HepG2 (cell line): ENCODE measurements around the gene PLA2G4F. TPM values are rescaled to one million over a fixed set of nuclear protein-coding genes. Genes with fewer than 3 reads are reported as not detected.

Experiments
- ATAC-seq: fragments of 200-7000 bp; cut with Tn5 transposase; 3 replicates; pipeline ENCODE4 v1.9.1; 2020; ENCODE audit warnings: mild to moderate bottlenecking, moderate library complexity
- BruUV-seq: library from RNA; stranded (reverse); fragments of 400-500 nt; replicated peaks from 2 replicates; lab custom pipeline; 2021; lab: Mats Ljungman, UMichigan
- CTCF ChIA-PET: fragments of 300-600 bp; formaldehyde crosslinking; extraction: SDS; loops from one replicate; lab custom pipeline; 2021; ENCODE audit warnings: low total read pairs, inconsistent platforms, low intra/inter-chr PET ratio; lab: Yijun Ruan, JAX
- POLR2A ChIA-PET: fragments of 350-600 bp; sonication (Branson Sonifier 250); formaldehyde crosslinking; loops from one replicate; lab custom pipeline; 2020; ENCODE audit warnings: antibody characterized with exemption, inconsistent platforms; lab: Yijun Ruan, JAX
- DNase-seq: peaks from one replicate; pipeline ENCODE4 v3.0.0-alpha.2; 2015; ENCODE audit warnings: low spot score
- FAIRE-seq: peaks from 3 replicates; lab custom pipeline; 2011; peaks lifted over from hg19 to GRCh38; lab: Jason Lieb, UNC
- H2AFZ ChIP-seq: one replicate; pipeline ENCODE4 v1.6.1; 2011; ENCODE audit warnings: low read length, inconsistent platforms
- H3K27ac ChIP-seq: fragments of 300-600 bp; 3 replicates; pipeline ENCODE4 v1.8.0; 2011; ENCODE audit warnings: mixed run types, mild to moderate bottlenecking, mixed read lengths, low read length, inconsistent platforms; ENCODE audit not compliant: insufficient read depth; ENCODE audit errors: extremely low read length
- H3K27me3 ChIP-seq, 2 experiments: fragments of 200-600 bp in 1 of 2; 2 replicates in 1 of 2; 3 replicates in 1 of 2; pipeline versions ENCODE4 v1.6.0 to v1.8.0; 2011; ENCODE audit warnings: low read length in 2 of 2, mild to moderate bottlenecking in 2 of 2, moderate library complexity in 2 of 2, inconsistent platforms in 1 of 2; ENCODE audit not compliant: insufficient read depth in 2 of 2, control insufficient read depth in 1 of 2
- H3K36me3 ChIP-seq, 2 experiments: fragments of 200-600 bp in 1 of 2; replicated peaks in 1 of 2; 2 replicates in 1 of 2; 3 replicates in 1 of 2; pipeline versions ENCODE4 v1.5.1 to v1.8.0; 2011; ENCODE audit warnings: low read length in 2 of 2, inconsistent platforms in 1 of 2; ENCODE audit not compliant: insufficient read depth in 2 of 2, control insufficient read depth in 1 of 2
- H3K4me1 ChIP-seq: 2 replicates; pipeline ENCODE4 v1.5.1; 2012; ENCODE audit warnings: low read length, inconsistent platforms; ENCODE audit not compliant: insufficient read depth
- H3K4me2 ChIP-seq: 2 replicates; pipeline ENCODE4 v1.6.0; 2011; ENCODE audit warnings: low read depth, low read length, inconsistent platforms
- H3K4me3 ChIP-seq, 3 experiments: fragments of 200-600 bp in 1 of 3; sonication (generic), shearing (Covaris generic) in 1 of 3; replicated peaks in 1 of 3; 2 replicates each; pipeline ENCODE4 v1.5.1; 2011 to 2016; ENCODE audit warnings: low read length in 3 of 3, inconsistent platforms in 2 of 3, low read depth in 2 of 3, mild to moderate bottlenecking in 2 of 3, control low read depth in 1 of 3, mixed read lengths in 1 of 3; ENCODE audit not compliant: insufficient read depth in 1 of 3
- H3K79me2 ChIP-seq: one replicate; pipeline ENCODE4 v1.6.1; 2011; ENCODE audit warnings: low read length, inconsistent platforms; ENCODE audit not compliant: insufficient read depth
- H3K9ac ChIP-seq: 2 replicates; pipeline ENCODE4 v1.6.0; 2011; ENCODE audit warnings: mild to moderate bottlenecking, low read depth, low read length, inconsistent platforms; ENCODE audit not compliant: insufficient read depth
- H3K9me3 ChIP-seq: 2 replicates; pipeline ENCODE4 v1.5.1; 2012; ENCODE audit warnings: mild to moderate bottlenecking, low read length
- H4K20me1 ChIP-seq: 2 replicates; pipeline ENCODE4 v1.6.0; 2011; ENCODE audit warnings: inconsistent platforms, mild to moderate bottlenecking, low read length, moderate library complexity; ENCODE audit not compliant: insufficient read depth
- ISX ChIP-seq: sonication (generic); formaldehyde crosslinking; conservative IDR thresholded peaks from 2 replicates; pipeline ENCODE4 v1.5.0; 2020; ENCODE audit warnings: missing genetic modification reagents
- PHF21A ChIP-seq: sonication (generic); formaldehyde crosslinking; IDR thresholded peaks from 2 replicates; pipeline ENCODE4 v1.5.0; 2020; ENCODE audit warnings: mild to moderate bottlenecking, missing genetic modification reagents
- SCMH1 ChIP-seq: sonication (generic); formaldehyde crosslinking; IDR thresholded peaks from 2 replicates; pipeline ENCODE4 v1.9.0; 2021; ENCODE audit warnings: missing genetic modification reagents, mild to moderate bottlenecking, borderline replicate concordance
- THYN1 ChIP-seq: sonication (generic); formaldehyde crosslinking; IDR thresholded peaks from 2 replicates; pipeline ENCODE4 v1.8.1; 2023; ENCODE audit warnings: low read depth, mild to moderate bottlenecking, moderate library complexity, missing genetic modification reagents, borderline replicate concordance
- ZNF256 ChIP-seq: sonication (generic); formaldehyde crosslinking; conservative IDR thresholded peaks from 2 replicates; pipeline ENCODE4 v1.4.0; 2020; ENCODE audit warnings: missing genetic modification reagents
- ZNF263 ChIP-seq: sonication (generic); formaldehyde crosslinking; IDR thresholded peaks from 2 replicates; pipeline ENCODE4 v1.4.0; 2020; ENCODE audit warnings: missing genetic modification reagents
- ZNF331 ChIP-seq: sonication (generic); formaldehyde crosslinking; IDR thresholded peaks from 2 replicates; pipeline ENCODE4 v1.4.0; 2020; ENCODE audit warnings: missing genetic modification reagents
- WGBS: methylation state at CpG from one replicate; pipeline ENCODE4 v1.1.6; 2017; ENCODE audit warnings: low lambda C conversion rate; 5-methylcytosine and 5-hydroxymethylcytosine counted together
- in situ Hi-C: cut with HindIII; loops from 2 replicates; pipeline ENCODE4 v1.10.0; 2017; ENCODE audit warnings: low pct_unique_long_range_greater_than_20kb; ENCODE audit not compliant: extremely low pct_ligation_motif_present
- intact Hi-C: fragments of 100-400 bp; cut with micrococcal nuclease; formaldehyde crosslinking; loops from one replicate; pipeline ENCODE4 v1.10.0; 2022; ENCODE audit not compliant: unreplicated experiment
- polyA plus RNA-seq, 8 experiments: library from polyadenylated mRNA; depleted of rRNA in 3 of 8; stranded (reverse) in 7 of 8; unstranded in 1 of 8; fragments of >200 nt; fragmentation: Illumina TruSeq in 4 of 8; extraction: Trizol in 4 of 8; gene quantifications; 2 replicates each; pipeline versions ENCODE4 v1.2.1 to v1.2.3, GENCODE V29; 2011 to 2016; ENCODE audit warnings: low read depth in 4 of 8, missing spikeins in 1 of 8, mixed read lengths in 1 of 8; ENCODE audit not compliant: insufficient read depth in 1 of 8
- total RNA-seq, 5 experiments: library from RNA; depleted of rRNA; stranded (reverse); fragments of >200 nt; fragmentation: Illumina TruSeq; extraction: Trizol; gene quantifications; 2 replicates each; pipeline ENCODE4 v1.2.3, GENCODE V29; 2016; ENCODE audit warnings: low read depth in 1 of 5
- TF ChIP-seq, protein P1 (sequence below): IDR thresholded peaks from 2 replicates; pipeline ENCODE4 v1.6.1; 2016; ENCODE audit warnings: missing compliant biosample characterization, missing genetic modification reagents, borderline replicate concordance
- TF ChIP-seq, protein P2 (sequence below): sonication (generic); formaldehyde crosslinking; IDR thresholded peaks from 2 replicates; pipeline ENCODE4 v1.4.0; 2020; ENCODE audit warnings: missing genetic modification reagents
- TF ChIP-seq, protein P3 (sequence below): sonication (generic); formaldehyde crosslinking; IDR thresholded peaks from 2 replicates; pipeline ENCODE4 v1.5.0; 2020; ENCODE audit warnings: mild to moderate bottlenecking, missing genetic modification reagents, moderate library complexity
- TF ChIP-seq, protein P4 (sequence below): sonication (generic); formaldehyde crosslinking; conservative IDR thresholded peaks from 2 replicates; pipeline ENCODE4 v1.8.1; 2023; ENCODE audit warnings: missing genetic modification reagents
- TF ChIP-seq, protein P5 (sequence below): sonication (generic); formaldehyde crosslinking; IDR thresholded peaks from 2 replicates; pipeline ENCODE4 v1.5.1; 2020; ENCODE audit warnings: mild to moderate bottlenecking, missing genetic modification reagents, moderate library complexity

The PLA2G4F gene
- total and polyA plus RNA-seq, 2 of the 13 experiments (the other 11 are each of a cell fraction or from before 2014, with no cell fraction given) = 0.07 TPM; not detected in 1

DNA sequence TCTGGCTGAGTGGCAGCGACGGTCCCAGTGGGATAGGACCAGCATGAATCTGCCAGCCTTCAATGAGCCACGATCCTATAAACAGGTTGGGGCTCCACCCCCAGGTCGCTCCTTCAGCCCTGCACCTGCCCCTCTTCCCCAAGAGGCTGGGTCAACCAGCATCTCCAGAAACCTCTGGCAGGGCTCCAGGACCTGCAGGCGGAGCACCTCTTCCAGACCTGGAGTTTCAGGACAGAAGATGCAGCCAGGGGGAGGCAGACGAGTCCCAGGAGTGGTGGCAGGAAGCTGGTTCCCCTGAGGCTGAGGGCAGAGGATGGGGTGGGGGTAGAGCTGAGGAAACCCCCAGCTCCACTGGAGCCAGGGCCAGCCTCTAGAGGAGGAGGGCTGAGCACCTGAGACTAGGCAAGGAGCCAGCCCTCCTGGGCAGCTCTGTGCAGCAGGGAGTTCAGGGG lies 61.9 kb downstream of the PLA2G4F start, which contains the start of gene PLA2G4D (continued):
- TF ChIP-seq, protein P1, sequence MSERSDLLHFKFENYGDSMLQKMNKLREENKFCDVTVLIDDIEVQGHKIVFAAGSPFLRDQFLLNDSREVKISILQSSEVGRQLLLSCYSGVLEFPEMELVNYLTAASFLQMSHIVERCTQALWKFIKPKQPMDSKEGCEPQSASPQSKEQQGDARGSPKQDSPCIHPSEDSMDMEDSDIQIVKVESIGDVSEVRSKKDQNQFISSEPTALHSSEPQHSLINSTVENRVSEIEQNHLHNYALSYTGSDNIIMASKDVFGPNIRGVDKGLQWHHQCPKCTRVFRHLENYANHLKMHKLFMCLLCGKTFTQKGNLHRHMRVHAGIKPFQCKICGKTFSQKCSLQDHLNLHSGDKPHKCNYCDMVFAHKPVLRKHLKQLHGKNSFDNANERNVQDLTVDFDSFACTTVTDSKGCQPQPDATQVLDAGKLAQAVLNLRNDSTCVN = peak; percentile 34; the same call in 1 of the 2 replicates
- TF ChIP-seq, protein P2, sequence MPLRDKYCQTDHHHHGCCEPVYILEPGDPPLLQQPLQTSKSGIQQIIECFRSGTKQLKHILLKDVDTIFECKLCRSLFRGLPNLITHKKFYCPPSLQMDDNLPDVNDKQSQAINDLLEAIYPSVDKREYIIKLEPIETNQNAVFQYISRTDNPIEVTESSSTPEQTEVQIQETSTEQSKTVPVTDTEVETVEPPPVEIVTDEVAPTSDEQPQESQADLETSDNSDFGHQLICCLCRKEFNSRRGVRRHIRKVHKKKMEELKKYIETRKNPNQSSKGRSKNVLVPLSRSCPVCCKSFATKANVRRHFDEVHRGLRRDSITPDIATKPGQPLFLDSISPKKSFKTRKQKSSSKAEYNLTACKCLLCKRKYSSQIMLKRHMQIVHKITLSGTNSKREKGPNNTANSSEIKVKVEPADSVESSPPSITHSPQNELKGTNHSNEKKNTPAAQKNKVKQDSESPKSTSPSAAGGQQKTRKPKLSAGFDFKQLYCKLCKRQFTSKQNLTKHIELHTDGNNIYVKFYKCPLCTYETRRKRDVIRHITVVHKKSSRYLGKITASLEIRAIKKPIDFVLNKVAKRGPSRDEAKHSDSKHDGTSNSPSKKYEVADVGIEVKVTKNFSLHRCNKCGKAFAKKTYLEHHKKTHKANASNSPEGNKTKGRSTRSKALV (CRISPR knock-in tag) = no peak
- TF ChIP-seq ZNF256 (CRISPR knock-in tag) (no peak), ZNF263 (CRISPR knock-in tag) (peak; percentile 45; the same call in 1 of the 2 replicates)
- TF ChIP-seq, protein P3, sequence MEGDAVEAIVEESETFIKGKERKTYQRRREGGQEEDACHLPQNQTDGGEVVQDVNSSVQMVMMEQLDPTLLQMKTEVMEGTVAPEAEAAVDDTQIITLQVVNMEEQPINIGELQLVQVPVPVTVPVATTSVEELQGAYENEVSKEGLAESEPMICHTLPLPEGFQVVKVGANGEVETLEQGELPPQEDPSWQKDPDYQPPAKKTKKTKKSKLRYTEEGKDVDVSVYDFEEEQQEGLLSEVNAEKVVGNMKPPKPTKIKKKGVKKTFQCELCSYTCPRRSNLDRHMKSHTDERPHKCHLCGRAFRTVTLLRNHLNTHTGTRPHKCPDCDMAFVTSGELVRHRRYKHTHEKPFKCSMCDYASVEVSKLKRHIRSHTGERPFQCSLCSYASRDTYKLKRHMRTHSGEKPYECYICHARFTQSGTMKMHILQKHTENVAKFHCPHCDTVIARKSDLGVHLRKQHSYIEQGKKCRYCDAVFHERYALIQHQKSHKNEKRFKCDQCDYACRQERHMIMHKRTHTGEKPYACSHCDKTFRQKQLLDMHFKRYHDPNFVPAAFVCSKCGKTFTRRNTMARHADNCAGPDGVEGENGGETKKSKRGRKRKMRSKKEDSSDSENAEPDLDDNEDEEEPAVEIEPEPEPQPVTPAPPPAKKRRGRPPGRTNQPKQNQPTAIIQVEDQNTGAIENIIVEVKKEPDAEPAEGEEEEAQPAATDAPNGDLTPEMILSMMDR = peak; percentile 56

DNA sequence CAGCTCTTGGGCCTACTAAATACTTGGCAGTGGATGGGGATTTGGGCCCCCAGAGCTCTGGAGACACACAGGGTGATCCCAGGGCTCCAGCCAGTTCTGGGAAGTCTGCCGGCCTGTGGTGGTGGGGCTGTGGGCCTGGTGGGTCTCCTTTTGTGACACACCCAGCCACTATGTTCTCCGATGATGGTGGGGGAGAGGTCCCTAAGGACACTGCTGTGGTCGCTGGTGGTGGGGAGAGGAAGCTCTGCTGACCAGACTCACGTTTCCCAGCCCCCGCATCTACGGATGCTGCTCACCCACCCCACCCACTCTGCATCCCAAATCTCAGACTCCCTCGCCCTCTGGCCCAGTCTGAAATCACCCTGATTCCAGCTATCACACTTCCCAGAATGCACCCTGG lies 62.5 kb downstream of the PLA2G4F start:
- no TSS peak for BruUV-seq
- H2AFZ ChIP-seq = no peak overlapping the region
- peaks cover 69% of the 10 kb centered on the region for H3K4me1 ChIP-seq
- H3K79me2 ChIP-seq = no peaks in the 10 kb centered on the region
- intact Hi-C loops = no loop called here
- H3K27ac ChIP-seq = no peak overlapping the region
- 72% methylated on average over 3 of the region's 7 CpGs for WGBS
- H3K9me3 ChIP-seq = no peaks in the 10 kb centered on the region
- in situ Hi-C loops = loop anchor here (5.0 kb wide), 1 partner anchor 38 kb away; no protein-coding TSS in a partner anchor
- no peak for DNase-seq
- ChIA-PET CTCF (no interaction called here), POLR2A (no interaction called here)
- no peak for ATAC-seq
- H3K4me2 ChIP-seq = 0 out of 2 replicates have a peak overlapping the region, but pooled peaks have one; percentile 78
- H3K27me3 ChIP-seq = peaks cover 2 to 27% of the 10 kb centered on the region in 2 experiments; a peak in 4 of 5 replicates
- no peaks in the 10 kb centered on the region for H4K20me1 ChIP-seq
- no peaks in the 10 kb centered on the region for H3K36me3 ChIP-seq
- H3K4me3 ChIP-seq = no peak overlapping the region
- H3K9ac ChIP-seq = no peak overlapping the region
- FAIRE-seq = no peak
- TF ChIP-seq, protein P4, sequence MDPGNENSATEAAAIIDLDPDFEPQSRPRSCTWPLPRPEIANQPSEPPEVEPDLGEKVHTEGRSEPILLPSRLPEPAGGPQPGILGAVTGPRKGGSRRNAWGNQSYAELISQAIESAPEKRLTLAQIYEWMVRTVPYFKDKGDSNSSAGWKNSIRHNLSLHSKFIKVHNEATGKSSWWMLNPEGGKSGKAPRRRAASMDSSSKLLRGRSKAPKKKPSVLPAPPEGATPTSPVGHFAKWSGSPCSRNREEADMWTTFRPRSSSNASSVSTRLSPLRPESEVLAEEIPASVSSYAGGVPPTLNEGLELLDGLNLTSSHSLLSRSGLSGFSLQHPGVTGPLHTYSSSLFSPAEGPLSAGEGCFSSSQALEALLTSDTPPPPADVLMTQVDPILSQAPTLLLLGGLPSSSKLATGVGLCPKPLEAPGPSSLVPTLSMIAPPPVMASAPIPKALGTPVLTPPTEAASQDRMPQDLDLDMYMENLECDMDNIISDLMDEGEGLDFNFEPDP = no peak
- TF ChIP-seq ZNF331 (no peak), ISX (no peak), THYN1 (no peak), PHF21A (CRISPR knock-in tag) (no peak), SCMH1 (CRISPR knock-in tag) (no peak)
- TF ChIP-seq, protein P5, sequence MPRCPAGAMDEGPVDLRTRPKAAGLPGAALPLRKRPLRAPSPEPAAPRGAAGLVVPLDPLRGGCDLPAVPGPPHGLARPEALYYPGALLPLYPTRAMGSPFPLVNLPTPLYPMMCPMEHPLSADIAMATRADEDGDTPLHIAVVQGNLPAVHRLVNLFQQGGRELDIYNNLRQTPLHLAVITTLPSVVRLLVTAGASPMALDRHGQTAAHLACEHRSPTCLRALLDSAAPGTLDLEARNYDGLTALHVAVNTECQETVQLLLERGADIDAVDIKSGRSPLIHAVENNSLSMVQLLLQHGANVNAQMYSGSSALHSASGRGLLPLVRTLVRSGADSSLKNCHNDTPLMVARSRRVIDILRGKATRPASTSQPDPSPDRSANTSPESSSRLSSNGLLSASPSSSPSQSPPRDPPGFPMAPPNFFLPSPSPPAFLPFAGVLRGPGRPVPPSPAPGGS (CRISPR knock-in tag) = no peak
